Endodermal cell (in vitro differentiated cells): ENCODE results near the gene NXPH2. TPM values are rescaled to one million over a fixed set of nuclear protein-coding genes. Genes with fewer than 3 reads are reported as not detected.

Source experiments
- DNase-seq: peaks from one replicate; pipeline ENCODE4 v3.0.0-alpha.2; 2017
- H3K27ac ChIP-seq: 2 replicates; pipeline ENCODE4 v1.5.1; 2013; ENCODE audit warnings: mild to moderate bottlenecking, low read depth, low read length, moderate library complexity
- H3K27me3 ChIP-seq: 2 replicates; pipeline ENCODE4 v1.6.1; 2013; ENCODE audit warnings: mild to moderate bottlenecking, low read length, moderate library complexity; ENCODE audit not compliant: insufficient read depth, control insufficient read depth, poor library complexity, severe bottlenecking
- H3K36me3 ChIP-seq: 2 replicates; pipeline ENCODE4 v1.7.0; 2013; ENCODE audit warnings: mild to moderate bottlenecking, low read length, moderate library complexity; ENCODE audit not compliant: control insufficient read depth, insufficient read depth
- H3K4me1 ChIP-seq: one replicate; pipeline ENCODE4 v1.7.0; 2013; ENCODE audit warnings: low read length; ENCODE audit not compliant: control insufficient read depth, insufficient read depth
- H3K4me3 ChIP-seq: 2 replicates; pipeline ENCODE4 v1.5.1; 2013; ENCODE audit warnings: mild to moderate bottlenecking, low read length, moderate library complexity
- H3K9ac ChIP-seq: 2 replicates; pipeline ENCODE4 v1.6.1; 2013; ENCODE audit warnings: mild to moderate bottlenecking, low read length, moderate library complexity; ENCODE audit not compliant: poor library complexity, severe bottlenecking; ENCODE audit errors: extremely low read depth
- H3K9me3 ChIP-seq: 2 replicates; pipeline ENCODE4 v1.6.1; 2013; ENCODE audit warnings: mild to moderate bottlenecking, low read length, moderate library complexity; ENCODE audit not compliant: control insufficient read depth
- H3K27ac Mint-ChIP-seq: 2 replicates; pipeline ENCODE4 v1.8.0; 2020; ENCODE audit warnings: mixed read lengths
- H3K27me3 Mint-ChIP-seq: 2 replicates; pipeline ENCODE4 v1.8.0; 2021; ENCODE audit warnings: mild to moderate bottlenecking, mixed read lengths; ENCODE audit not compliant: insufficient read depth
- H3K36me3 Mint-ChIP-seq: 2 replicates; pipeline ENCODE4 v1.8.0; 2020; ENCODE audit warnings: low read depth, mixed read lengths
- H3K4me1 Mint-ChIP-seq: 2 replicates; pipeline ENCODE4 v1.8.0; 2020; ENCODE audit warnings: mixed read lengths
- H3K4me3 Mint-ChIP-seq: 2 replicates; pipeline ENCODE4 v1.8.0; 2020; ENCODE audit warnings: mild to moderate bottlenecking, moderate library complexity, mixed read lengths
- H3K9me3 Mint-ChIP-seq: 2 replicates; pipeline ENCODE4 v1.8.0; 2020; ENCODE audit warnings: mild to moderate bottlenecking, mixed read lengths
- WGBS, 2 experiments: methylation state at CpG; one replicate each; pipeline versions ENCODE4 v1.1.5 to v1.1.7; 2013; ENCODE audit warnings: missing lambda C conversion rate in 2 of 2, mixed read lengths in 1 of 2; ENCODE audit not compliant: insufficient coverage in 1 of 2, insufficient read length in 1 of 2; 5-methylcytosine and 5-hydroxymethylcytosine counted together
- total RNA-seq, 2 donors: library from RNA; stranded (reverse); fragmentation: NEBNext Ultra II Directional in 1 of 2; extraction: Animal tissue kit (Norgen Biotek cat#: 25700) in 1 of 2; gene quantifications; 2 replicates in 1 of 2; 3 replicates in 1 of 2; pipeline ENCODE4 v1.2.1, GENCODE V29; 2021
- TF ChIP-seq, protein P1 (sequence below): fragments of 200-600 bp; sonication (generic); conservative IDR thresholded peaks from 2 replicates; pipeline ENCODE4 v1.5.0; 2021; ENCODE audit warnings: antibody characterized with exemption, mild to moderate bottlenecking

NXPH2 gene
- total RNA-seq, 2 donors from 2014 or later: 3.7 to 4.8 TPM

DNA sequence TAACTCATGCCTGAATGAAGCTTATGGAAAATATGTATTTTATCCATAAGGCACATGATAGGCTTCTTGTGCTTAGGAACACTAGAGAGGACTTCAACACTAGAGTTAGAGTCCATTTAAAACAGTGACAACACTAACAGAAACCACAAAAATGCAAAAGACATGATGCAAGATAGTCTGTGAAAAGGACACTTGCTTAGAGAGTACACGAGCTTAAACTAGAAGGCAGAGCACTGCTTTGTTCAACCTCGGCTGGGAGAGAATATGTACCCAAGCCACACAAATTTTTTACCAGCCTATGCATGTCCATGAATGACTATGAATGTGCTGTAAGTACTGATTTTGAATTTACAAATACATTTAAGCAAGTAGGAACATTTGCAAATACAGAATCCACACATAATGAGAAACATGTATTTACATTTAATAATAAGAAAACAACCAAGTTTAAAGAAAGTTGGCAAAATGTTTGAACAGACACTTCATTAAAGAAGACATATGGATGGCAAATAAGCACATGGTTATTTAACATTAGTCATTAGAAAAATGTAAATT lies 148.0 kb downstream of the NXPH2 start:
- no peak for DNase-seq
- Histone ChIP-seq H3K36me3 (no peaks in the 10 kb centered on the region), H3K4me3 (no peak overlapping the region), H3K27ac (no peak overlapping the region), H3K4me1 (no peaks in the 10 kb centered on the region), H3K27me3 (no peaks in the 10 kb centered on the region), H3K9me3 (peaks cover 7% of the 10 kb centered on the region), H3K9ac (no peak overlapping the region)
- Mint-ChIP-seq H3K27me3 (no peaks in the 10 kb centered on the region), H3K27ac (no peak overlapping the region), H3K4me1 (no peaks in the 10 kb centered on the region), H3K9me3 (peaks cover 11% of the 10 kb centered on the region), H3K4me3 (no peak overlapping the region), H3K36me3 (no peaks in the 10 kb centered on the region)
- TF ChIP-seq, protein P1, sequence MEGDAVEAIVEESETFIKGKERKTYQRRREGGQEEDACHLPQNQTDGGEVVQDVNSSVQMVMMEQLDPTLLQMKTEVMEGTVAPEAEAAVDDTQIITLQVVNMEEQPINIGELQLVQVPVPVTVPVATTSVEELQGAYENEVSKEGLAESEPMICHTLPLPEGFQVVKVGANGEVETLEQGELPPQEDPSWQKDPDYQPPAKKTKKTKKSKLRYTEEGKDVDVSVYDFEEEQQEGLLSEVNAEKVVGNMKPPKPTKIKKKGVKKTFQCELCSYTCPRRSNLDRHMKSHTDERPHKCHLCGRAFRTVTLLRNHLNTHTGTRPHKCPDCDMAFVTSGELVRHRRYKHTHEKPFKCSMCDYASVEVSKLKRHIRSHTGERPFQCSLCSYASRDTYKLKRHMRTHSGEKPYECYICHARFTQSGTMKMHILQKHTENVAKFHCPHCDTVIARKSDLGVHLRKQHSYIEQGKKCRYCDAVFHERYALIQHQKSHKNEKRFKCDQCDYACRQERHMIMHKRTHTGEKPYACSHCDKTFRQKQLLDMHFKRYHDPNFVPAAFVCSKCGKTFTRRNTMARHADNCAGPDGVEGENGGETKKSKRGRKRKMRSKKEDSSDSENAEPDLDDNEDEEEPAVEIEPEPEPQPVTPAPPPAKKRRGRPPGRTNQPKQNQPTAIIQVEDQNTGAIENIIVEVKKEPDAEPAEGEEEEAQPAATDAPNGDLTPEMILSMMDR: no peak
- WGBS, 2 experiments: 95 to 100% methylated on average over 2 of the region's 2 CpGs

DNA sequence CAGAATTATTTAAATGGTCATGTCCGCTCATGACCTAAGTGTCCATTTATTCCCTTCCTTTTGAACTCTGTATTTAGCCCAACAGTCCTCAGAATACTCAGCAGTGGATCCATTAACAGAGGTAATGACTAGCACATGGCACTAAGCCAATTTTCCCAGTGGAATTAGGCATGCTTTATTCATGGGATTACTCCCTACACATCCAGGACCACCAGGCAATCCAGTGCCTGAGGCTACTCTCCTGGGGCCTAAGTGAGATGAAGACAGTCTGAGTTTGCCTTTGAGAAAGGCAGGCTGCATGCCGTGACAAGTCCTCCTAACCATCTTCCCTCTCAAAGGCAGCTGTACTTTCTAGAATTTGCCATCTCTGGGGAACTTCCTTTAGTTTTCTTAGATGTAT lies 150.0 kb downstream of the NXPH2 start:
- Mint-ChIP-seq H3K4me1 (no peaks in the 10 kb centered on the region), H3K27me3 (no peaks in the 10 kb centered on the region), H3K27ac (no peak overlapping the region), H3K4me3 (no peak overlapping the region), H3K9me3 (peaks cover 11% of the 10 kb centered on the region), H3K36me3 (no peaks in the 10 kb centered on the region)
- DNase-seq: no peak
- H3K36me3 ChIP-seq: no peaks in the 10 kb centered on the region
- TF ChIP-seq, protein P1: no peak
- no peaks in the 10 kb centered on the region for H3K27me3 ChIP-seq
- no peaks in the 10 kb centered on the region for H3K4me1 ChIP-seq
- H3K9me3 ChIP-seq: peaks cover 7% of the 10 kb centered on the region
- H3K9ac ChIP-seq: no peak overlapping the region
- no peak overlapping the region for H3K27ac ChIP-seq
- H3K4me3 ChIP-seq: no peak overlapping the region
- 85 to 90% methylated on average over 1 to 2 of the region's 2 CpGs for WGBS, 2 experiments

DNA sequence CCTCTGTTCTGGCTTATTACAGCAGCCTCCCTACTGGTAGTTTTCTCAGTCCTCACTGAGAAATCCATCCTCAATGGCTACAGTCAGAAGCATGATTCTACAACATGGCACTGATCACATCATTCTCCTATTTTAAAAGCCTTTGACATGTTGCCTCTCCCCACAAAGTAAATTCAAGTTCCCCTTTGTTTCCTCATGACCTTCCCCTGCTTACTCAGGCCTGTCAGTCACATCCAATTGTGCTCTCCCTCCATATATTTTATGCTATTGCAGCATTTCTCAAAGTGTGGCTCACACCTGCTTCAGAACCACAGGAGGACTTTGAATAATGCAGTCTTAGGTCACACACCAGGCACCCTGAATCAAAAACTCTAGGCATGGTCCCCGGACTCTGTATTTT lies 154.0 kb downstream of the NXPH2 start:
- no peaks in the 10 kb centered on the region for H3K9me3 Mint-ChIP-seq
- H3K27me3 ChIP-seq: no peaks in the 10 kb centered on the region
- no peak overlapping the region for H3K4me3 ChIP-seq
- no peaks in the 10 kb centered on the region for H3K9me3 ChIP-seq
- no peaks in the 10 kb centered on the region for H3K27me3 Mint-ChIP-seq
- no peak overlapping the region for H3K27ac ChIP-seq
- no peak overlapping the region for H3K9ac ChIP-seq
- H3K4me1 Mint-ChIP-seq: no peaks in the 10 kb centered on the region
- no peak overlapping the region for H3K4me3 Mint-ChIP-seq
- no peak overlapping the region for H3K27ac Mint-ChIP-seq
- 83 to 96% methylated on average over 1 of the region's 1 CpG for WGBS, 2 experiments
- no peaks in the 10 kb centered on the region for H3K36me3 Mint-ChIP-seq
- DNase-seq: no peak
- TF ChIP-seq, protein P1: no peak
- no peaks in the 10 kb centered on the region for H3K36me3 ChIP-seq
- no peaks in the 10 kb centered on the region for H3K4me1 ChIP-seq
